Central memory CD4-positive, alpha-beta T cell (primary cell): Measurements from ENCODE around the gene THSD7B.
"Not testable (repeated sequence)": the region's sequence is repeated elsewhere in the genome, so short reads cannot be mapped to it uniquely, and the experiment has no call there.

Source experiments
- DNase-seq: peaks from one replicate; pipeline ENCODE4 v3.0.0; 2022

The THSD7B gene

DNA sequence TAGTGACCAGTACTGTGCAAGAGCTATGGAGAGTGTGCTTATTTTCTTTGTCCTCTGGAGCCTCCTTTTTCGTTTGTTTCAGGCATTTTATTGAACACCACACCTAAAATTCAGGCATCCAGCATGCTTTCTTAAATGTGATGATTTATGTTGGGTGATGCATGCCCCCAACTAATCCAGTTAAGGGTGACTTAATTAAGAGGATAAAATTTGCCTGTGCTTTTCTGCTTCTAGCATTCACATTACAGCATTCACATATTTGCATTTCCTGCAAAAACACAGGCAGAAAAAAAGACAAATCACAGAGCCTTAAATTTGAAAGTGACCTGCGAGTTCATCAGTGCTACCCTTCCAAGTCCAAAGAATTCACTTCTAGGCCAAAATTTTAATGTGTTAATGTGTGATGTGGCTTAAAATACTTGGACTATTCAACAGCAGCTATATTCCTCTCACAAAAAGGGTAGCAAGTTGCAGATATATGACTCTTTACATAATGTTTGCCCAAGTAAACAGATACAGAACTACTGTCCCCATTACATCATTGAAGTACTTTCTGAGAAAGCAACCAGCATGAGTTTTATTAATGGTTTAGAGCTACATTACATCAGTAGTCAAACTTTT lies 286.5 kb downstream of the THSD7B start:
- no peak for DNase-seq

DNA sequence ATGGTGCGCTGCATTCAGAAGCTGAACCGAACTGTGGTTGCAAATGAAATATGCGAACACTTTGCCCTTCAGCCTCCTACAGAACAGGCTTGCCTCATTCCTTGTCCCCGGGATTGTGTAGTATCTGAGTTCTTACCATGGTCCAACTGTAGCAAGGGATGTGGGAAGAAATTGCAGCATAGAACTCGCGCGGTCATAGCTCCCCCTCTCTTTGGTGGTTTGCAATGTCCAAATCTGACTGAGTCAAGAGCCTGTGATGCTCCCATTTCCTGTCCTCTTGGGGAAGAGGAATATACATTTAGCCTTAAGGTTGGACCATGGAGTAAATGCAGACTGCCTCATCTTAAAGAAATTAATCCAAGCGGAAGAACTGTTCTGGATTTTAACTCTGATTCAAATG lies 291.4 kb downstream of the THSD7B start:
- no peak for DNase-seq

DNA sequence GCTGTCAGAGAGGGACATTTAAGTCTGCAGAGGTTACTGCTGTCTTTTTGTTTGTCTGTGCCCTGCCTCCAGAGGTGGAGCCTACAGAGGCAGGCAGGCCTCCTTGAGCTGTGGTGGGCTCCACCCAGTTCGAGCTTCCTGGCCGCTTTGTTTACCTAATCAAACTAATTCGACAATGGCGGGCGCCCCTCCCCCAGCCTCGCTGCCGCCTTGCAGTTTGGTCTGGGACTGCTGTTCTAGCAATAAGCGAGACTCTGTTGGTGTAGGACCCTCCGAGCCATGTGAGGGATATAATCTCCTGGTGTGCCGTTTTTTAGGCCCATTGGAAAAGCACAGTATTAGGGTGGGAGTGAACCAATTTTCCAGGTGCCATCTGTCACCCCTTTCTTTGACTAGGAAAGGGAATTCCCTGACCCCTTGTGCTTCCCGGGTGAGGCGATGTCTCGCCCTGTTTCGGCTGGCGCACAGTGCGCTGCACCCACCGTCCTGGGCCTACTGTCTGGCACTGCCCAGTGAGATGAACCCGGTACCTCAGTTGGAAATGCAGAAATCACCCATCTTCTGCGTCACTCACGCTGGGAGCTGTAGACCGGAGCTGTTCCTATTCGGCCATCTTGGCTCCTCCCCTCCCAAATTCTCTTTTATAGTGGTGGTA lies 310.9 kb downstream of the THSD7B start:
- DNase-seq = not testable (repeated sequence)

DNA sequence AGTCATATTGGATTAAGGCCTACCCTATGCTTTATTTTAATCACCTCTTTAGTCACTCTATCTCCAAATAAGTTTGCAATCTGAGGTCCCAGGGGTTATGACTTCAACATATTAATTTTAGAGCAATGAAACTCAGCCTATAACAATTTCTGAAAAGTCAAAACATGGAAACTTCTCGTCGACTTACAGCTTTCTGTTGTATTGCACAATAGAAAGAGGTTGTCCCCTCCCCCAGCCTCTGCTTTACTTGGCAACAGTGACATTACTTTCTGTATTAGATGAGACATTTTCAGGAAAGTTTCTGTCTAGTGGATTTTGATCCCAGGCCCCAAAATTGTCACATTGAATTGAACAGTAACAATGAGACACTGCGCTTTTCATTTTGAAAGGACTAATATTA lies 326.4 kb downstream of the THSD7B start:
- no peak for DNase-seq

DNA sequence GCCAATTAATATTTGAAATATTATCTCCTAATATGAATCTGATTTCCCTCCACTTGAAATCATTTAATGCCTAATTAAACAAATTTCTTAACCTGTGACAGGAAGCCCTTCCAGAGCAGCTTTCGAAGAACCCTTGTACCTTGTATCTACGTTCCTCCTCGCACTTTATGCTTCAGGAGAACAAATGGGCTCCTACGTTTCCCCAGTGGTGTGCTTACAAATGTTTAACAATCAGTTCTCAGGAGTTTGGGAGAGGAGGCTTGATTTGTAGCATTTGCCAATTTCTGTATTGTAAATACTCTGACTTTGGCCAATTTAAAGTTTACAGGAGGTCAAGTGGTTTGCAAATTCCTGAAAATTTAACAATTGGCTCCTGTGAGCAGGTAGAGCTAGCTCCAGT lies 327.8 kb downstream of the THSD7B start:
- no peak for DNase-seq

DNA sequence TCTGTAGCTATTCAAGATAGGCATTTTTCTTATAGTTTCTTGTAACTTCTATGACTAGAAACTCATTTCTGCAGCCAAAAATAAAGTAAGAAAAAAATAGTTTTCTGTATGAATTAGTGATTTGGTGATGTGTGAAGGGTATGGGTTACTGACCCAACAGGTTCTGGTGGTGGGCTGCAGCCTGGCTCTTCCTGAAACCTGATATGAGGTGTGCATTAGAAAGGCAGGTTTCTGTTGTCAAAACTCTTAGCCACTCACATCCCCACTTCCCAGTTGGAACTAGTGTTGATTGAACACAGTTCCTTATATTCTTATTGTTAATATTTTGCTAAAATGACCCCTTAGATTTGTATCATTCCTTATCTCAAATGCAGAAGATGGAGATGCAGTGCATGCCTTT lies 330.8 kb downstream of the THSD7B start:
- no peak for DNase-seq

DNA sequence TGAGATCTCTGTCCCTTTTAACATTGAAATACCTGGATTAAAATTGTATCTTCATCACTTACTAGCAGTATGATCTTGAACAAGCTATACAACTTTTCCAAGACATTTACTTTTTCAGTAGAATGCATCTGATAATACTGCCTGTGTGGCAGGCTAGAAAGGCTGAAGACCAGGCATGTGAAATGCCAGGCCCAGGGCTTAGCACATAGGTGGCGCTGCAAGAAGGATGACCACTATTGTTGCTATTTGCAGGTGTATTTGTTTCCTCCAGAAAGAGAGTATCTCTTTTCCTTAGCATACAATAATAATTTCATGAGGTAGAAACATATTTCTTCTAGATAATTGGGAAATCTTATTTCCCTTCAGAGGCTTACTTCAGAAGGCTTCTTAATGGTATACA lies 331.3 kb downstream of the THSD7B start:
- DNase-seq = no peak

DNA sequence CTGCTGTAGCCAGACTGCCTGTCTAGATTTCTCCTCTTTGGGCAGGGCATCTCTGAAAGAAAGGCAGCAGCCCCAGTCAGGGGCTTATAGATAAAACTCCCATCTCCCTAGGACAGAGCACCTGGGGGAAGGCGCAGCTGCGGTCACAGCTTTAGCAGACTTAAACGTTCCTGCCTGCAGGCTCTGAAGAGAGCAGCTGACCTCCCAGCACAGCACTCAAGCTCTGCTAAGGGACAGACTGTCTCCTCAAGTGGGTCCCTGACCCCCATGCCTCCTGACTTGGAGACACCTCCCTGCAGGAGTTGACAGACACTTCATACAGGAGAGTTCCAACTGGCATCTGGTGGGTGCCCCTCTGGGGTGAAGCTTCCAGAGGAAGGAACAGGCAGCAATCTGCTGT lies 336.5 kb downstream of the THSD7B start:
- not testable (repeated sequence) for DNase-seq

DNA sequence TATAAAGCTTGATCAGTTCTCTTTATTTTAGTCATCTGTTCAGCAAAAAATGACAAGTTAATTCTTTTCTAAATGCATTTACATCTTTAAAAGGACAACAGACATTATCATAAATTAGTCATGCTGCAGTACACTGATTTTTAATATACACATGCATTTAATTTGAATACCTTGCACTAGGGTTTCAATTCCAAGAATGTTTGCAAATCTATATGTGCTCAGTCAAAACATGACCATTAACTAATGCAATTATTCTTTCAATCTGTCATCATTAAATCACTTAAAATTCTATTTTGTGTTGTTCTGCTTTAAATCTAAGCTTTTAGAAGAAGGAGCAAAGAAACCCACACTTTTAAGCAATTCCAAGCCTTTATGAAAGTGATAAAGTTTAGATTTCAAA lies 342.6 kb downstream of the THSD7B start:
- DNase-seq = no peak

DNA sequence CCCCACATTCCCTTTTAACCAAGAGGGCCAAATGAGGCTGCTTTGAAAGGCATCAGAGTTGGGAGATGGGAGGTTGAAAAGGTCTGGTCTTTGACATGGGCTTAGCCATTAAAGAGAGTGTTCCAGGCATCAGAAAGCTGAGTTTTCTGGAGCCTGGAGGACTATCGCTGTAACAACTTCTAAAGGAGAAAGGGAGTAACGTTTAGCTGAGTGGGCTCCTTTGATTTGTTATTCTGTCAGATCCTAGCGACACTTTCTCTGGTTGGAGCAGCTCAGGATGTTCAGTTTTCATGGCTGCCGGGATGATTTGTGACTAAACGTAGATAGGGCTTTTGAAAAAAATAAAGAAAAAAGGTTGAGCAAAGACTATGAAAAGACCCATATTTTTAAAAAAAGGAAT lies 346.6 kb downstream of the THSD7B start:
- DNase-seq = no peak

DNA sequence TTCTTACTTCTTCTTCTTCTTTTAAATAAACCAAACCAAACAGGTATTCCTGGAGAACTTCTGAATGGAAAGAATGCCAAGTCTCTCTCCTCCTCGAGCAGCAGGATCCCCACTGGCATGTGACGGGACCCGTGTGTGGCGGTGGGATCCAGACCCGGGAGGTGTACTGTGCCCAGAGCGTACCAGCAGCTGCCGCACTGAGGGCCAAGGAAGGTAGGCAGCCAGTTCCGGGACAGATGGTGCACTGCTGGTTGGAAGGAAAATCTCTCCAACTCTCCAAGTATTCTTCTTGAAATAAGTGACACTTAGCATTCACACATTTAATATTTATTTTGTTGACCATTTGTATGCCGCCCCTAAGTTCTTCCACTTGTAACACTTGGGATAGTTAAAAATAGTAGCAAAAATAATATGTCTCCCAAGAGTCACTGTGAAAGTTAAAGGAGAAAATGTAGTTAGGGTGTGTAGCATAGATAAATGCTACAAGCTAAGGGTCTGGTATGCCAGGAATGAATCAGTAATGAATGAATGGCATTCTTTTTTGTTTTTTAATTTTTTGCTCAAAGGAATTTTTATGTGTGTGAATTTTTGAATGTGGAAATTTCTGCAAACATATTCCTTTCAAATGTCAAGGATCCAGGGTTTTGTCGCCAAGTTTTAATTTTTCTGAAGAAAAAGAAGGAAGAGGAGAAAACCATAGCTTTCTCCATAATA lies 349.9 kb downstream of the THSD7B start:
- no peak for DNase-seq

DNA sequence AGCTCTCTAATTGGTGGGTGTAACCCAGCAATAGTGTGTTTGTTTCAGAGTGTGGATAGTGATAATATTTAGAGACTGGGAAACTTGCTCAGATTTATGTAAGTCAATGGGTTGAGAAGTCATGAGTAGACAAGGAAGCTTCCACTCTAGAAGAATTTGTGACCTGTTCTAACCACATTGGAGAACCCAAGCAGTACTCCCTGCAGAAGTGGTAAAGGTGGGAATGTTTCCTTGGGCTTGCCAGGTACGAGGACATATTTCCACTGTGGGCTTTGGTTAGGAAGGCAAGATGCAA lies 350.4 kb downstream of the THSD7B start:
- DNase-seq = no peak

DNA sequence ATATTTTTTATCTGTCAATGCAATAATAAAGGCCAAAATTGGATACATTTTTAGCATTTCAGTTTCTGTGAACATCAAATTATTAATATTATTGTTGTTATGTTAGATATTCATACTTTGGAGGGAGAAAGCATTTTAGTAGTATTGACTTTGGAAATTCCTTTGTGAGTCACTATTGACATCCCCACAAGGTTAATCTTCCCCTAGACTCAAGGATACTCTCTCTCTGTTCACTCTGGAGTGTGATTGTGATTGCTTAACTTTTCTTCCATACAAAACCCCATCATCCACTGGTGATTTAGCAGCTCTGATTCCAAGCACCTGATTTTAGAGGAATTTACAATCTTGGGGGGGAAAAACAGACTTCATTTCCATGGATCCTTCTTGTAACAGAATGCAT lies 352.0 kb downstream of the THSD7B start:
- no peak for DNase-seq

DNA sequence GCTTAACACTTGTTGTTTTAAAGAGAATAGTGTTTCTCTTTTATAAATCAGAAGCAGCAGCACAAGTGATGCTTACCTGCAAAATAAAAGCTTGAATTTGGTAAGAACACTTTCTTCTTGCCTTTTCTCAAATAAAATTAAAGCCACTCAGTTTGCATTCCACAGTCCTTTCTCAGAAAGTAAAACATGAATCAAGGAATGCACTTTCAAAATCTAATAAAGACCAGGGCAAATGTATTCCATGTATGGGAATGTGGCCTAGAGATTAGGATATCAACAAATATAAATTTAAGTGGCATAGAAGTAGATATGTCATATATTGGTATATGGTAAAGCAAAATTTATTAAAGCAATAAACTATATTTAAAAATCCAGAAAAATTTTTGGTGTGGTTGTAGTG lies 352.8 kb downstream of the THSD7B start:
- DNase-seq = no peak

DNA sequence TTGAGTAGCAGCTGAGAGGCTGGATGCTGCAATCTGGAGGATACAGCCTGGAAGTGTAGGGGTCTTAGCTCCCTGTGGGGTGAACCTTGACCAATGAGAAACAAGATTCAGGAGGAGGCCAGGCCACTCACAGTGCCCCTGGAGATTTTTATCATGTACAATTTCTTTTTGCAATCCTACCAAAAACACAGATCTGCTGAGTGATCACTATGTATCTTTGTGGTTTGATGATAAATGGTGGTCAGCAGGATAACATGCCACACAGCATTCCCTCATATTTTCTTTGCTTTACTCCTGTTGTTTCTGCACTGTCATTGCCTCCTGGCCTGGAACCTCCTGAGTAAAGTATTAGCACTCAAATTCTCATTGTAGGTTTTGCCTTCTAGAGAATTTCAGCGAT lies 357.9 kb downstream of the THSD7B start:
- no peak for DNase-seq

DNA sequence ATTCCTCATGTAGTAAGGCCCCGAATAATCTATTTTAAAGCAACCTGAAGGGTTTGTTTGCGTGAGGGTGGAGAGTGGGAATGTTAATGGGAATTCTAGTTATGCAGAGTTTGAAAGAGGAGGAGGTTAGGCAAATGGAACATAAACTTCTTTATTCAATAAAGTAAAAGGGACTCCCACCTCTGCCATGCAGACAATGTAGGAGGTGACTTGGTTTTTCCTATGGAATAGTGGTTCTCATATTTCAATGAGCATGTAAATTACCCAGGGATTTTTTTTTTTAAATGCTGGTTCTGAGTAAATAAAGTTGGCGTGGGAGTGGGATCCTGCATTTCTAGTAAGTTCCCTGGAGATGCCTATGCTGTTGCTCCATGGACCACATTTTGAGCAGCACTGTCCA lies 367.9 kb downstream of the THSD7B start:
- no peak for DNase-seq

DNA sequence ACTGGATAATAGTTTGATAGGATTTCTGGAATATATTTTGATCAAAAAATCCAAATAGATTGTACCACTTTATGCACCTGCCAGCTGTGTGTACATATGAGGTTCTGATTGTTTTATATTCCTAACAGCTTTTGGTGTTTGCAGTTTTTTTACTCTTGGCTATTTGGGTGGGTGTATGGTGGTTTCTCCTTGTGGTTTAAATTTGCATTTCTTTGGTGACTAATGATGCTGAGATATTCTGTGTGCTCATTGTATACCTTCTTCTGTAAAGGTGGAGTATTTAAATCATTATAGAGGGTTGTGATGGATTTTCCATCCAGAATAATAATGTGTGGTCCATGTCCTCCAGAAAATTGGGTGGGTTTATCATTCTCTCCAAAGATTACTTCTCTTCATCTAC lies 372.9 kb downstream of the THSD7B start:
- DNase-seq = no peak

DNA sequence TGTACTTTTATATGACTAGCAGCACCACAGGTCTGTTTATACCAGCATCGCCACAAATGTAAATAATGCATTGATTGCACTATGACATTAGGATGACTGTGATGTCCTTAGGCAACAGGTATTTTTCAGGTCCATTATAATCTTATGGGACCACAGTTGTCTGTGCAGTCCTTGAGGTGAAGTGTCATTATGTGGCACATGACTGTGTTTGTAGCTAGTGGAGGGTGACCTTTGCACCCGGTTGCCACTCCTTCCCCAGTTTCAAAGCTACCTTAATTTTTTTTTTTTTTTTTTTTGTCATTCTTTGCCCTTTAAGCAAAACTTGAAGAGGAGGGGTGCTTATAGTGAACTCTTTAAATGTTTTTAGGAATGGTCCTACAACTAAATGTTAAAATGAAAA lies 386.4 kb downstream of the THSD7B start:
- no peak for DNase-seq

DNA sequence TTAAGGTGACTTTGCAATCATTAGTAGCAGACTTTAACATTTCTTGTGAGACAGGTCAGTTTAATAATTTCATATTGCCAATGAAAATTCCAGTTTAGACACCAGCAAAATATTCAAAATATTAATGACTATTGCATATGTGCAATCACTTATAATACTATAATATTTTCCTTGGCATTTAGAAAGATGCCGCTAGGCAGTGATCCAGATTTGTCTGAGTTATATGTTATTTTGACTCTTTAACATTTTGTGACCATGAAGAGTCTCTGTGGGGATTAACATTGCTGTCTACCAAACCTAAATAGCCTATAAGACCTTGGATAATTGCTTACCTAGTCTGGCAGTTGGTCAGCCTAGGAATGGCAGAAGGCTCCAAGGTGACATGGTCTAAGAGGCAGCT lies 389.6 kb downstream of the THSD7B start:
- DNase-seq = no peak

DNA sequence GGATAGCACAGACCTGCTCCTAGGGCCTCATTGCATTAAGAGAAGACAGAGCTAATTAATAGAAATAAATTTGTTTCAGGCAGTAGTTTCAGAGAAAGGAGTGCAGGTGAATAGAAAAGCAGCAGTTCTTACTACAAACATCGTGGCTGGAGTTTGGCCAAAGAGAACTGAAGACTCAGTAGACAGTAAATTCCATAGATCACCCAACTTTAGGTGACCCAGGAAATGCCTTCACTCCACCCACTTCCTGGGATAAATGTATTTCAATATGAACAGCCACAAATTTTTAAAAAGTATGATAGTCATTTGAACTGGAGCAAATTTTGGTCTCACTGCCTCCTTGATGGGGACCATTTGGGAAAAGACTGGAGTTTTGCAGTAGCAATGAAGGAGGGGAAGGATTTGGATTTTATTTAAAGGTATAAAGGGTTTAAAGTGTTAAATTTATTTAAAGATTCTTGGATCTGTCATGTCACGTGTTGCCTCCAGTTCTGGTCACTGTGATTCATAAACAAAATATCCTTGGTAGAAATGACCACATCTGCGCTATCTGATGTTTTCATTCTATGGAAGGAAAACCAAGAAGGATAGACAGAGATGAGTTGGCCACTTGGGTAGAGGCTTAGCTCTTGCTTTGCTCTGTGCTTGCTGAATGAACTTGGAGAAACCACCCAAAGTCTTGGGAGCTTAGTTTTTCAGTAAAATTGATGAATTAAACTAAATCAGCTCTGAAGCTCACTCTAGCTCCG lies 390.2 kb downstream of the THSD7B start:
- DNase-seq = no peak

DNA sequence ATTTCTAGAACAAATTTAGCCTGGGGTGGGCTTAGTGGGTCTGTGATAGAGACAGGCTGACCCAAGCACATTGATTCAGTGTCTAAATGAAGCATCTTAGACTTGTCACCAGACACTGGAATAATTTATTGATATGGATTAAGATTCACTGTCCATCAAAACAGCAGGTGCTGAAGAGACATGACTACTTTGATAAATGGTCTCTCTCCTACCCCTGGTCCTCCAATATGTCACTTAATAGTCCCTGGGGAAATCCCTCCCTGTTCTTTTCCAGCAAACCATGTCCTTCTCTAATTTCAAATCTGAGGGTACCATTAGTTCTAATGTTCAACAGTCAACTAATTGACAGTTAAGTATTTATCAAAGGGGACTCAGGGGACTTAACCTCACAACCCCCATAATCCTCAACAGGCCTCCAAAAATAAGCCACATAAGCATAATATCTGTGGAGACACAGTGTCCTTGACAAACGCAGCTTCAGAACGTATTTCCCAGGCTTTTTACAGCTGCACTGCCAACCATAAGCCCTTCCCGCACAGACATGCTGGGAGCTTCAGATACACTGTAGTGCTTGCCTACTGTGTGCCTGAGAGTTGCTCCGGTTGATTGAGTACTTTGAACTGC lies 391.0 kb downstream of the THSD7B start:
- no peak for DNase-seq

DNA sequence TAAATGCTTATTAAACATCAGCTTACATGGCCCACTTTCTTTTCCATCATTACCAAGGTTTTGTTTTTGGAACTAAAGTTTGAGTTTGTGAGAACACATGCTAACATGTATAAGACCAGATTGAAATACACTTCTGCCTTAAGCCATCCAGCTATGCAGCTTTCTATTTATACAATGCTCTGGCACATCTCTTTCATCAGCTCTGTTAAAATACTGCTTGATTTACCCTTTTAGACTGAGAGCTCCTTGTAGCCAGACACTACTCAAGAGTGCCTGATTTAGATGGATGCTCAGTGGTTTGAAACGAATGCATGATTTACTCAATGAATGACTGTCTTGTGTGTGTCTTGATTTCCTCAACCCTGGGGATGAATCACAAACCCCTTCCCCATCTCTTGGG lies 392.5 kb downstream of the THSD7B start:
- DNase-seq = no peak

DNA sequence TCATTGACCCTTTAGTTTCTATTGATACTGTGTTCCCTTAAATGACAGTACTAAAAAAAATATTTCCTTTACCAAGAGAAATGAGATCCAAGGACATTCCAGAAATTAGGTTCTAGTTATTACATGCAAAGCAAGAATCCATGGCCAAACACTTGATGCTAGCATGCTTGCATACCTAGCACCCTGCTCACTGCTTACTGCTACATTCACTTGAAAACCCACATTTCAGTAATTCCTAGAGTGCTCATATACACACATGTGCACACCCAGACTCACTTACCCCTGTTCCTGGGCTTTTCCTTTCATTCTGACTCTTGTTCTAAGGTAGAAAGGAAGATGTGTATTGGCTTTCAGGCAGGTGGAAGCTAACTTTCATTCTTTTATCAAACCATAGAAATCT lies 395.9 kb downstream of the THSD7B start:
- DNase-seq = no peak

DNA sequence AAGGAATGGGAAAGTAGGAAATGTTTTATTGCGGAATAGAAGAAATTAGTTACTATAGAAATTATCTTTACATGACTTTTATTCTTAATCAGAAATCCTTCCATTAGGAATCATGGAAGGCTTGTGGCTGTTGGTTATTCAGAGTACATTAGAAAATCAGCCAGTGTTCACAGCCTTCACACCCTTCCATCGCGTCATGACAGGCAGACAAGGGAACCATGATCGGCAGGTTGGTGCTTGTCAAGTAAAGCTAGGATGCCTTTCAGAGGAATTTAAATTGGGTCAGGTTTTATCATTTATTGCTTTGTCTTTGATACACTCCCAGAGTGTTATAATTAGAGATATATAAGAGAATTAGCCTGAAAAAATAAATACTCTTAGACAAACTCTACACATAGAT lies 400.6 kb downstream of the THSD7B start:
- DNase-seq = no peak
